Sigmoid colon (tissue), 4 donors: ENCODE measurements around the gene MAGOH.

Experiments
- EP300 ChIP-seq, 4 donors: sonication (generic); formaldehyde crosslinking; IDR thresholded peaks; one replicate each; pipeline ENCODE4 v1.6.1; 2017; ENCODE audit warnings: antibody characterized with exemption in 4 of 4
- POLR2A ChIP-seq, 2 donors: fragments of 450-650 bp; IDR thresholded peaks; one replicate each; pipeline ENCODE4 v1.6.1; 2016; ENCODE audit warnings: antibody characterized with exemption in 2 of 2, mild to moderate bottlenecking in 2 of 2, moderate library complexity in 2 of 2
- POLR2AphosphoS5 ChIP-seq, 4 donors: sonication (generic); formaldehyde crosslinking; IDR thresholded peaks; one replicate each; pipeline ENCODE4 v1.6.1; 2017; ENCODE audit warnings: antibody characterized with exemption in 4 of 4

DNA sequence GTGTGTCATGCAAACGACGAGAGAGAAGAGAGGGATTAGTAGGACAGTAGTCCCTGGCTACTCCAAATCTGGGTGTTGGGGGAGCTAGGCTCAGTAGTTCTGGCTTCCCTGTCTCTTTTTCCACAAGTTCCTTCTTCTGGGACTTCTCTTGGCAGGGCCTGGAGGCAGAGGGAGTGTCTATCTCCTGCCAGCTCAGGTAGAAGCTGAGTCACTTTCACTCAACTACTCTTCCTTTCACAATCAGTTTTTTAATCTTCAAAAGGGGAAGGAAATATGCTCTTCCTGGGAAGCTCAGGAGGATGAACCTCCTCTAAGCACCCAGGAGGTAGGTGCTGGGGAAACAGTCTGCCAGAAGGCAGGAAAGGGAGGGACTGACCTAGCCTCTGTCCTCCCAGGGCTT lies 35.2 kb upstream of the MAGOH start:
- no peak for TF ChIP-seq EP300 (IDR thresholded peaks at IDR 0.05)
- no peak for TF ChIP-seq POLR2AphosphoS5 (IDR thresholded peaks at IDR 0.05)
- no peak for TF ChIP-seq POLR2A (IDR thresholded peaks at IDR 0.05)
